ENCODE data around the gene MCTP1.

Gene MCTP1

GRCh38 chr5:94901191-94901979 lies 383.5 kb downstream of the MCTP1 start:
- peak; percentile 72 for DNase-seq
- Histone ChIP-seq H3K27me3 (replicated peaks) (no peaks in the 10 kb centered on the region), H3K36me3 (replicated peaks) (no peaks in the 10 kb centered on the region), H3K4me3 (ENCODE audit: low read depth, low read length) (no peak overlapping the region), H3K27ac (peak overlapping the region; percentile 78)
- no peak for TF ChIP-seq CTCF (IDR thresholded peaks at IDR 0.05; ENCODE audit: low read depth, low read length, missing control alignments)
- in situ Hi-C loops (cut with HindIII; ENCODE audit: low pct_ligation_motif_present, low sequenced_read_pairs), result no loop called here

- Histone ChIP-seq H3K36me3 (replicated peaks) (no peaks in the 10 kb centered on the region), H3K4me3 (ENCODE audit: low read depth, low read length) (no peak overlapping the region), H3K27ac (no peak overlapping the region), H3K27me3 (replicated peaks) (no peaks in the 10 kb centered on the region)
- in situ Hi-C loops (cut with HindIII; ENCODE audit: low pct_ligation_motif_present, low sequenced_read_pairs), result no loop called here
- DNase-seq, result no peak
- no peak for TF ChIP-seq CTCF (IDR thresholded peaks at IDR 0.05; ENCODE audit: low read depth, low read length, missing control alignments)
Measured at GRCh38 chr5:94900006-94900505, 384.8 kb downstream of the MCTP1 start.

DNA sequence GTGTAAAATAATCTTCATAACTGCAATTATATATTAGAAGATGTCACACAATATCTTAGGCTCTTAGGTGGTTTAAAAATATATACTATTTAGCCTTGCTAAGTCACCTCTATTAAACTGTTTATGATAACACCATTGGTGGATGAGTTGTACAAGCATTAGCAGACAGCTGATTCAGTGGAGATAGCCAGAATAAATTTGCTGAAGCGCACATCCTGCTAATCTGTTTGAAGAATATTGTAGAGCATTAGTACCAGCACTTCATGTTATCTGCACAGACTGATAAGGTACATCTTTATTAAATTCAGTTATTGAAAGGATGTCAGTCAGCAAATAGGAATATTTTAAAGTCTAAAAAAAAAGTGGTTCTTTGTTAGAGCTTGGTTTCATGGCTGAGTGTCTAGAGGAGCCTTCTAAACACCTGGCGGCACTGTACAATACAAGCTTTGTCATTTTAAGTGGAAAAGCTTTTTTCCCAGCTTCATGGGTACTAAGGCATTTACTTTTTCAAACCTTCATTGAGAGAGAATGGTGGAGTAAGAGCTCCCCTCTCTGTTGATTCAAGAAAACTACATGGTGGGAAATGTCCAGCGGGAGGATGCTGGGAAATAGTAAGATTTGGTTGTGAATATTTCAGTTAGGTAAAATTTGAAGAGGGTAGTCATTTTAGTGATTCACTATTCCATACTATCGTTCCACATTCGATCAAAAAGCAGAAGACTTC lies 391.3 kb downstream of the MCTP1 start:
- Histone ChIP-seq H3K4me3 (ENCODE audit: low read depth, low read length) (no peak overlapping the region), H3K27me3 (replicated peaks) (no peaks in the 10 kb centered on the region), H3K27ac (no peak overlapping the region), H3K36me3 (replicated peaks) (no peaks in the 10 kb centered on the region)
- no peak for DNase-seq
- TF ChIP-seq CTCF (IDR thresholded peaks at IDR 0.05; ENCODE audit: low read depth, low read length, missing control alignments), result peak; percentile 46
- in situ Hi-C loops (cut with HindIII; ENCODE audit: low pct_ligation_motif_present, low sequenced_read_pairs), result no loop called here

DNA sequence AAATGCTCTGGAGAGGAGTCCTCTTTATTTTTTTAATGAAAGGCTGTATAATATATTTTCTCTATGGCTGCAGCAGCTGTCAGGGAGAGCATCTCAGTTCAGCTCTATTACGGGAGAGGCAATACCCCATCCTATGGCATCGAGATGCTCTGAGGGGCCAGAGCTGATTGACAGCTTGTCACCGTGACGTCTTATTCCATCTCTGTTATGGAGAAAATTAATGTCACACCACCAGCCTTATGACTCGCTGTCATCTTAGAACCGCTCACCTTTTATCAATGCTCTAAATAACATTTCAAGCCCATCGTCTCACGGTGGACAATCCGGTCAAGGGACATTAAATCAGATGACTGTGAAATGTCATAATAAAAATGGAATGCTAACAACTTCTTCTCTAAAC lies 392.9 kb downstream of the MCTP1 start:
- H3K4me3 ChIP-seq (ENCODE audit: low read depth, low read length), result no peak overlapping the region
- in situ Hi-C loops (cut with HindIII; ENCODE audit: low pct_ligation_motif_present, low sequenced_read_pairs), result no loop called here

DNA sequence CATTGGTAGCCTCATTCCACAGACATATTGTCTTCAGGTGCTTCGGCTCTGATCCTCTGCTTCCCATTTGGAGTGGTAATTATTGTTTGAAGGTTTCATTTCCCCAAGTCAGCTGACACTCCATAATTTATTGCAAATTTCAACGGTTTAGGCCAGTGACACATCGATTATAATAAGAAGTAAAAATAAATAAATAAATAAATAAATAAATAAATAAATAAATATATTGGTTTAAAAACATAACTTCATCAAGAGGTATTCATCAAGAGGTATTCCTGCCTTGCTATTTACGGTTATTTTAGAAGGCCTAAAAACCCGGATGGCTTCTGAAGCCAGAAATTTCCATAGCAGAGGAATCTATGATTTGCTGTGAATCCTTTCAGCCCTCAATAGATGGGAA lies 393.3 kb downstream of the MCTP1 start:
- in situ Hi-C loops (cut with HindIII; ENCODE audit: low pct_ligation_motif_present, low sequenced_read_pairs), result no loop called here
- Histone ChIP-seq H3K27me3 (replicated peaks) (no peaks in the 10 kb centered on the region), H3K27ac (no peak overlapping the region), H3K4me3 (ENCODE audit: low read depth, low read length) (no peak overlapping the region), H3K36me3 (replicated peaks) (no peaks in the 10 kb centered on the region)
- DNase-seq, result no peak
- no peak for TF ChIP-seq CTCF (IDR thresholded peaks at IDR 0.05; ENCODE audit: low read depth, low read length, missing control alignments)

More for the DNA sequence above, 392.9 kb downstream of the MCTP1 start:
- Histone ChIP-seq H3K27me3 (replicated peaks) (no peaks in the 10 kb centered on the region), H3K27ac (no peak overlapping the region), H3K36me3 (replicated peaks) (no peaks in the 10 kb centered on the region)
- no peak for TF ChIP-seq CTCF (IDR thresholded peaks at IDR 0.05; ENCODE audit: low read depth, low read length, missing control alignments)
- no peak for DNase-seq

All from brain microvascular endothelial cell (primary cell).